H9 (cell line): ENCODE measurements around the gene OTUB1. TPM values are rescaled to one million over a fixed set of nuclear protein-coding genes. Genes with fewer than 3 reads are reported as not detected.

Experiments used
- DNase-seq: peaks from one replicate; pipeline ENCODE4 v3.0.0-alpha.2; 2017
- H2AFZ ChIP-seq: one replicate; pipeline ENCODE4 v1.6.1; 2013; ENCODE audit warnings: mild to moderate bottlenecking, low read length, control low read depth, moderate library complexity
- H2AK5ac ChIP-seq: 2 replicates; pipeline ENCODE4 v1.6.1; 2013; ENCODE audit warnings: low read length, control low read depth, mixed read lengths; ENCODE audit not compliant: insufficient read length
- H2BK120ac ChIP-seq: one replicate; pipeline ENCODE4 v1.6.1; 2013; ENCODE audit warnings: low read depth, mild to moderate bottlenecking, low read length, control low read depth, inconsistent platforms; ENCODE audit not compliant: poor library complexity, severe bottlenecking
- H2BK12ac ChIP-seq: 2 replicates; pipeline ENCODE4 v1.6.1; 2013; ENCODE audit warnings: low read length, control low read depth, mixed read lengths, low read depth; ENCODE audit not compliant: insufficient read length
- H2BK15ac ChIP-seq: 2 replicates; pipeline ENCODE4 v1.6.1; 2013; ENCODE audit warnings: low read depth, low read length, control low read depth
- H2BK20ac ChIP-seq: one replicate; pipeline ENCODE4 v1.6.1; 2013; ENCODE audit warnings: low read depth, mild to moderate bottlenecking, low read length, control low read depth, inconsistent platforms; ENCODE audit not compliant: poor library complexity, severe bottlenecking
- H2BK5ac ChIP-seq: 2 replicates; pipeline ENCODE4 v1.6.1; 2013; ENCODE audit warnings: low read length, control low read depth, mixed read lengths; ENCODE audit not compliant: insufficient read length
- H3K14ac ChIP-seq: 2 replicates; pipeline ENCODE4 v1.6.1; 2013; ENCODE audit warnings: low read length, control low read depth; ENCODE audit not compliant: insufficient read depth
- H3K18ac ChIP-seq: 2 replicates; pipeline ENCODE4 v1.6.1; 2013; ENCODE audit warnings: low read depth, mild to moderate bottlenecking, mixed read lengths, low read length, control low read depth; ENCODE audit not compliant: insufficient read length
- H3K23ac ChIP-seq: 2 replicates; pipeline ENCODE4 v1.6.1; 2013; ENCODE audit warnings: low read length, control low read depth, mixed read lengths, low read depth; ENCODE audit not compliant: insufficient read length
- H3K23me2 ChIP-seq: 2 replicates; pipeline ENCODE4 v1.6.1; 2013; ENCODE audit warnings: low read depth, mild to moderate bottlenecking, mixed read lengths, low read length, control low read depth; ENCODE audit not compliant: insufficient read length, poor library complexity, severe bottlenecking
- H3K27ac ChIP-seq: 2 replicates; pipeline ENCODE4 v1.5.1; 2013; ENCODE audit warnings: low read length, control low read depth, mixed read lengths, low read depth; ENCODE audit not compliant: insufficient read length
- H3K27me3 ChIP-seq: 2 replicates; pipeline ENCODE4 v1.6.1; 2013; ENCODE audit warnings: low read length, control low read depth, inconsistent platforms; ENCODE audit not compliant: insufficient read depth
- H3K4ac ChIP-seq: 2 replicates; pipeline ENCODE4 v1.6.1; 2013; ENCODE audit warnings: low read depth, mild to moderate bottlenecking, control low read depth, inconsistent platforms, low read length, moderate library complexity
- H3K4me1 ChIP-seq: 2 replicates; pipeline ENCODE4 v1.6.1; 2013; ENCODE audit warnings: low read length, control low read depth, inconsistent platforms; ENCODE audit not compliant: insufficient read depth
- H3K4me2 ChIP-seq: 2 replicates; pipeline ENCODE4 v1.6.1; 2013; ENCODE audit warnings: low read length, control low read depth, mixed read lengths; ENCODE audit not compliant: insufficient read length, insufficient read depth
- H3K56ac ChIP-seq: 2 replicates; pipeline ENCODE4 v1.6.1; 2013; ENCODE audit warnings: low read depth, mild to moderate bottlenecking, mixed read lengths, low read length, control low read depth; ENCODE audit not compliant: insufficient read length
- H3K79me1 ChIP-seq: 2 replicates; pipeline ENCODE4 v1.6.1; 2013; ENCODE audit warnings: low read depth, mild to moderate bottlenecking, moderate library complexity, low read length, control low read depth, inconsistent platforms; ENCODE audit not compliant: insufficient read depth, poor library complexity, severe bottlenecking
- H3K79me2 ChIP-seq: 2 replicates; pipeline ENCODE4 v1.6.1; 2013; ENCODE audit warnings: low read length, control low read depth, inconsistent platforms; ENCODE audit not compliant: insufficient read depth
- H3K9ac ChIP-seq: 2 replicates; pipeline ENCODE4 v1.6.1; 2013; ENCODE audit warnings: low read length, control low read depth, mixed read lengths; ENCODE audit not compliant: insufficient read length; ENCODE audit errors: extremely low read depth
- H3K9me3 ChIP-seq: one replicate; pipeline ENCODE4 v1.6.1; 2013; ENCODE audit warnings: low read depth, low read length, inconsistent platforms; ENCODE audit not compliant: control insufficient read depth
- H3T11ph ChIP-seq: one replicate; pipeline ENCODE4 v1.6.1; 2013; ENCODE audit warnings: mild to moderate bottlenecking, low read length, control low read depth, inconsistent platforms
- H4K20me1 ChIP-seq: one replicate; pipeline ENCODE4 v1.6.1; 2013; ENCODE audit not compliant: control insufficient read depth, insufficient read length, insufficient read depth
- H4K5ac ChIP-seq: 2 replicates; pipeline ENCODE4 v1.6.1; 2013; ENCODE audit warnings: low read depth, mild to moderate bottlenecking, mixed read lengths, low read length, control low read depth; ENCODE audit not compliant: insufficient read length
- H4K8ac ChIP-seq: replicated peaks from 2 replicates; pipeline ENCODE4 v1.6.1; 2013; ENCODE audit warnings: low read length, control low read depth, mixed read lengths, low read depth; ENCODE audit not compliant: insufficient read length
- H4K91ac ChIP-seq: 2 replicates; pipeline ENCODE4 v1.6.1; 2013; ENCODE audit warnings: low read depth, mild to moderate bottlenecking, moderate library complexity, mixed read lengths, low read length, control low read depth; ENCODE audit not compliant: insufficient read length
- H3K27ac Mint-ChIP-seq, 3 experiments: 2 replicates in 2 of 3; 3 replicates in 1 of 3; pipeline ENCODE4 v1.8.0; 2020 to 2021; ENCODE audit warnings: mixed read lengths in 3 of 3, mild to moderate bottlenecking in 1 of 3, moderate library complexity in 1 of 3
- H3K27me3 Mint-ChIP-seq: 2 replicates; pipeline ENCODE4 v1.8.0; 2021; ENCODE audit warnings: low read depth, mild to moderate bottlenecking, moderate library complexity, mixed read lengths
- H3K36me3 Mint-ChIP-seq, 3 experiments: 2 replicates in 2 of 3; 3 replicates in 1 of 3; pipeline ENCODE4 v1.8.0; 2020 to 2021; ENCODE audit warnings: low read depth in 3 of 3, mixed read lengths in 3 of 3; ENCODE audit not compliant: insufficient read depth in 1 of 3
- H3K4me1 Mint-ChIP-seq, 2 experiments: 2 replicates each; pipeline ENCODE4 v1.8.0; 2020; ENCODE audit warnings: mixed read lengths in 2 of 2
- H3K4me3 Mint-ChIP-seq, 2 experiments: 2 replicates in 1 of 2; 3 replicates in 1 of 2; pipeline ENCODE4 v1.8.0; 2020 to 2021; ENCODE audit warnings: mild to moderate bottlenecking in 2 of 2, mixed read lengths in 2 of 2, moderate library complexity in 1 of 2
- H3K9me3 Mint-ChIP-seq, 2 experiments: 2 replicates in 1 of 2; 3 replicates in 1 of 2; pipeline ENCODE4 v1.8.0; 2020; ENCODE audit warnings: mild to moderate bottlenecking in 2 of 2, mixed read lengths in 2 of 2, moderate library complexity in 1 of 2
- WGBS: extraction: QIAGEN DNeasy Blood & Tissue Kit; methylation state at CpG from one replicate; pipeline ENCODE4 v1.1.7; 2013; ENCODE audit warnings: missing lambda C conversion rate, low lambda C conversion rate, mixed read lengths; ENCODE audit not compliant: insufficient read length; ENCODE audit errors: extremely low coverage; 5-methylcytosine and 5-hydroxymethylcytosine counted together
- total RNA-seq: library from RNA; stranded (reverse); gene quantifications from 2 replicates; pipeline ENCODE4 v1.2.1, GENCODE V29; 2021
- TF ChIP-seq, protein P1 (sequence below): fragments of 200-600 bp; sonication (generic); conservative IDR thresholded peaks from 3 replicates; pipeline ENCODE4 v1.8.0; 2021; ENCODE audit warnings: antibody characterized with exemption, mild to moderate bottlenecking

OTUB1 gene
- total RNA-seq, 1 experiment from 2014 or later: 114 TPM

GRCh38 chr11:63979426-63979825 is 6.8 kb upstream of the OTUB1 start:
- Histone ChIP-seq H2AK5ac (no peak overlapping the region), H2BK120ac (no peak overlapping the region), H2BK15ac (no peak overlapping the region), H3K4me1 (peaks cover 11% of the 10 kb centered on the region; the same call in 1 of the 2 replicates), H3K27ac (no peak overlapping the region), H3K56ac (no peak overlapping the region), H4K91ac (no peak overlapping the region), H3K4ac (no peak overlapping the region), H3K79me1 (no peaks in the 10 kb centered on the region), H3T11ph (no peak overlapping the region), H3K4me2 (no peak overlapping the region), H4K20me1 (no peaks in the 10 kb centered on the region), H2AFZ (no peak overlapping the region), H3K9ac (no peak overlapping the region), H2BK12ac (no peak overlapping the region), H4K8ac (no peak overlapping the region), H3K18ac (no peak overlapping the region), H3K23ac (no peak overlapping the region), H3K23me2 (no peaks in the 10 kb centered on the region), H3K9me3 (no peaks in the 10 kb centered on the region), H3K79me2 (peaks cover 9% of the 10 kb centered on the region; the same call in 1 of the 2 replicates), H3K27me3 (no peaks in the 10 kb centered on the region), H2BK5ac (no peak overlapping the region), H4K5ac (no peak overlapping the region), H2BK20ac (no peak overlapping the region), H3K14ac (no peak overlapping the region)
- H3K4me3 Mint-ChIP-seq: no peak overlapping the region
- H3K4me1 Mint-ChIP-seq: peaks cover 25 to 27% of the 10 kb centered on the region in 2 experiments
- no peaks in the 10 kb centered on the region for H3K27me3 Mint-ChIP-seq
- peaks cover 12 to 19% (median 13%) of the 10 kb centered on the region in 3 experiments; a peak in 6 of 7 replicates for H3K36me3 Mint-ChIP-seq
- no peak for DNase-seq
- peak overlapping the region in 2 of 3 experiments; percentile 76 to 92; a peak in 2 of 7 replicates for H3K27ac Mint-ChIP-seq
- WGBS: no CpG with 5 or more reads among the region's 5 CpGs
- TF ChIP-seq, protein P1, sequence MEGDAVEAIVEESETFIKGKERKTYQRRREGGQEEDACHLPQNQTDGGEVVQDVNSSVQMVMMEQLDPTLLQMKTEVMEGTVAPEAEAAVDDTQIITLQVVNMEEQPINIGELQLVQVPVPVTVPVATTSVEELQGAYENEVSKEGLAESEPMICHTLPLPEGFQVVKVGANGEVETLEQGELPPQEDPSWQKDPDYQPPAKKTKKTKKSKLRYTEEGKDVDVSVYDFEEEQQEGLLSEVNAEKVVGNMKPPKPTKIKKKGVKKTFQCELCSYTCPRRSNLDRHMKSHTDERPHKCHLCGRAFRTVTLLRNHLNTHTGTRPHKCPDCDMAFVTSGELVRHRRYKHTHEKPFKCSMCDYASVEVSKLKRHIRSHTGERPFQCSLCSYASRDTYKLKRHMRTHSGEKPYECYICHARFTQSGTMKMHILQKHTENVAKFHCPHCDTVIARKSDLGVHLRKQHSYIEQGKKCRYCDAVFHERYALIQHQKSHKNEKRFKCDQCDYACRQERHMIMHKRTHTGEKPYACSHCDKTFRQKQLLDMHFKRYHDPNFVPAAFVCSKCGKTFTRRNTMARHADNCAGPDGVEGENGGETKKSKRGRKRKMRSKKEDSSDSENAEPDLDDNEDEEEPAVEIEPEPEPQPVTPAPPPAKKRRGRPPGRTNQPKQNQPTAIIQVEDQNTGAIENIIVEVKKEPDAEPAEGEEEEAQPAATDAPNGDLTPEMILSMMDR: no peak
- peaks cover 0 to 1% of the 10 kb centered on the region in 2 experiments; a peak in 3 of 5 replicates for H3K9me3 Mint-ChIP-seq
